GM19035 (cell line): ENCODE data around the gene PLEKHG4B.
"Not testable (repeated sequence)": the region's sequence is repeated elsewhere in the genome, so short reads cannot be mapped to it uniquely, and the experiment has no call there.

Experiments
- ATAC-seq: cut with Tn5 transposase; IDR thresholded peaks from one replicate; pipeline ENCODE4 v1.9.1; 2021; ENCODE audit not compliant: unreplicated experiment

Gene PLEKHG4B

GRCh38 chr5:197892-198489 is 106.0 kb downstream of the PLEKHG4B start:
- ATAC-seq, result no peak

- ATAC-seq, result no peak
Measured at GRCh38 chr5:198516-199196, 106.7 kb downstream of the PLEKHG4B start.

GRCh38 chr5:199197-199949 is 107.4 kb downstream of the PLEKHG4B start:
- ATAC-seq, result no peak

- no peak for ATAC-seq
Measured at GRCh38 chr5:199950-200645, 108.1 kb downstream of the PLEKHG4B start.

GRCh38 chr5:200985-201384 is 109.0 kb downstream of the PLEKHG4B start:
- no peak for ATAC-seq

GRCh38 chr5:201672-202071 is 109.7 kb downstream of the PLEKHG4B start:
- no peak for ATAC-seq

GRCh38 chr5:203246-203930 is 111.4 kb downstream of the PLEKHG4B start:
- no peak for ATAC-seq

- ATAC-seq, result no peak
Measured at GRCh38 chr5:204001-204400, 112.0 kb downstream of the PLEKHG4B start.

GRCh38 chr5:204462-204861 is 112.5 kb downstream of the PLEKHG4B start:
- no peak for ATAC-seq

GRCh38 chr5:204966-205670 is 113.2 kb downstream of the PLEKHG4B start:
- ATAC-seq, result no peak

GRCh38 chr5:206406-206805 is 114.4 kb downstream of the PLEKHG4B start:
- no peak for ATAC-seq

GRCh38 chr5:206927-207536 is 115.1 kb downstream of the PLEKHG4B start:
- no peak for ATAC-seq

- no peak for ATAC-seq
Measured at GRCh38 chr5:207599-207998, 115.6 kb downstream of the PLEKHG4B start.

GRCh38 chr5:208449-209114 is 116.6 kb downstream of the PLEKHG4B start:
- no peak for ATAC-seq

- no peak for ATAC-seq
Measured at GRCh38 chr5:213803-214395, 121.9 kb downstream of the PLEKHG4B start.

- not testable (repeated sequence) for ATAC-seq
Measured at GRCh38 chr5:215256-215655, 123.3 kb downstream of the PLEKHG4B start.

- ATAC-seq, result not testable (repeated sequence)
Measured at GRCh38 chr5:216076-216475, 124.1 kb downstream of the PLEKHG4B start.

GRCh38 chr5:217494-218456 is 125.8 kb downstream of the PLEKHG4B start, which contains the start of the genes CCDC127 and SDHA:
Gene CCDC127, minus strand, starts transcription at chr5:218153. Its CDS starts 1,304 bp downstream, at chr5:216849.
Gene SDHA, plus strand, starts transcription at chr5:218320. Its CDS starts 36 bp downstream, at chr5:218356.
- peak; percentile 80 for ATAC-seq
